Stimulated activated CD4-positive, alpha-beta T cell treated with anti-CD3 and anti-CD28 coated beads, Interleukin-1b, Interleukin-23, amount 100 ng/mL, for 4 hours (primary cell): ENCODE measurements around the gene FBLN2.
"Not testable (repeated sequence)": the region's sequence is repeated elsewhere in the genome, so short reads cannot be mapped to it uniquely, and the experiment has no call there.

Experiments used
- DNase-seq, 2 donors: peaks; one replicate each; pipeline ENCODE4 v3.0.0-alpha.2; 2020; ENCODE audit warnings: low read depth in 2 of 2

The FBLN2 gene

GRCh38 chr3:13548696-13549622 is at the start of gene FBLN2:
TSS of gene FBLN2 (plus strand) at chr3:13549125. CDS start at chr3:13570356, 21,231 bp downstream.
- DNase-seq: peak in 1 of 2 donors; percentile 36

GRCh38 chr3:13499246-13499645 is 49.7 kb upstream of the FBLN2 start:
- not testable (repeated sequence) for DNase-seq

GRCh38 chr3:13500133-13500885 is 48.6 kb upstream of the FBLN2 start:
- DNase-seq: no peak

- no peak for DNase-seq
Measured at GRCh38 chr3:13501056-13501455, 47.9 kb upstream of the FBLN2 start.

- no peak for DNase-seq
Measured at GRCh38 chr3:13501521-13501920, 47.4 kb upstream of the FBLN2 start.

- no peak for DNase-seq
Measured at GRCh38 chr3:13501958-13502790, 46.8 kb upstream of the FBLN2 start.

- DNase-seq: no peak
Measured at GRCh38 chr3:13502791-13503060, 46.2 kb upstream of the FBLN2 start.

- no peak for DNase-seq
Measured at GRCh38 chr3:13504161-13504831, 44.6 kb upstream of the FBLN2 start.

- DNase-seq: no peak
Measured at GRCh38 chr3:13505147-13506130, 43.5 kb upstream of the FBLN2 start.

GRCh38 chr3:13506239-13506638 is 42.7 kb upstream of the FBLN2 start:
- DNase-seq: no peak

- no peak for DNase-seq
Measured at GRCh38 chr3:13506680-13507079, 42.2 kb upstream of the FBLN2 start.

GRCh38 chr3:13507247-13507569 is 41.7 kb upstream of the FBLN2 start:
- DNase-seq: no peak

GRCh38 chr3:13507570-13508339 is 41.2 kb upstream of the FBLN2 start:
- DNase-seq: no peak

GRCh38 chr3:13508496-13508895 is 40.4 kb upstream of the FBLN2 start:
- DNase-seq: no peak

GRCh38 chr3:13509059-13509815 is 39.7 kb upstream of the FBLN2 start:
- DNase-seq: no peak

GRCh38 chr3:13509816-13510192 is 39.1 kb upstream of the FBLN2 start:
- no peak for DNase-seq

- DNase-seq: no peak
Measured at GRCh38 chr3:13512451-13512850, 36.5 kb upstream of the FBLN2 start.

GRCh38 chr3:13513051-13513912 is 35.6 kb upstream of the FBLN2 start:
- no peak for DNase-seq
